SK-N-SH treated with all-trans-retinoic acid at 6 μM for 48 hours (cell line): Measurements from ENCODE around the gene AHI1.
"Not testable (repeated sequence)": the region's sequence is repeated elsewhere in the genome, so short reads cannot be mapped to it uniquely, and the experiment has no call there.

Experiments
- ATAC-seq: fragments of 200-7000 bp; cut with Tn5 transposase; 3 replicates; pipeline ENCODE4 v1.9.1; 2020; ENCODE audit warnings: mild to moderate bottlenecking, moderate library complexity
- ARNTL ChIP-seq: fragments of 450-650 bp; formaldehyde crosslinking; IDR thresholded peaks from 2 replicates; pipeline ENCODE4 v1.5.0; 2020; ENCODE audit warnings: low read depth, mild to moderate bottlenecking, moderate library complexity, borderline replicate concordance
- BACH2 ChIP-seq: fragments of 250-450 bp; sonication (Bioruptor Pico); IDR thresholded peaks from 2 replicates; pipeline ENCODE4 v1.9.0; 2021; ENCODE audit warnings: mild to moderate bottlenecking, borderline replicate concordance
- CREB5 ChIP-seq: fragments of 250-450 bp; sonication (Bioruptor Pico); IDR thresholded peaks from 2 replicates; pipeline ENCODE4 v1.5.1; 2020; ENCODE audit warnings: low read depth, mild to moderate bottlenecking, moderate library complexity
- CSDC2 ChIP-seq: fragments of 250-450 bp; sonication (Bioruptor Pico); IDR thresholded peaks from 2 replicates; pipeline ENCODE4 v1.5.0; 2020; ENCODE audit warnings: mild to moderate bottlenecking, moderate library complexity
- CSRNP3 ChIP-seq: fragments of 250-450 bp; sonication (Bioruptor Pico); IDR thresholded peaks from 2 replicates; pipeline ENCODE4 v1.5.1; 2021; ENCODE audit warnings: mild to moderate bottlenecking, moderate library complexity
- ISL1 ChIP-seq: fragments of 250-450 bp; sonication (Bioruptor Pico); IDR thresholded peaks from 2 replicates; pipeline ENCODE4 v2.1.2; 2022; ENCODE audit warnings: mild to moderate bottlenecking, moderate library complexity
- PATZ1 ChIP-seq: fragments of 250-450 bp; sonication (Bioruptor Pico); IDR thresholded peaks from 2 replicates; pipeline ENCODE4 v1.8.0; 2020; ENCODE audit warnings: mild to moderate bottlenecking, moderate library complexity, borderline replicate concordance
- POU6F1 ChIP-seq: fragments of 250-450 bp; sonication (Bioruptor Pico); IDR thresholded peaks from 2 replicates; pipeline ENCODE4 v1.8.0; 2021; ENCODE audit warnings: low read depth, mild to moderate bottlenecking, moderate library complexity, borderline replicate concordance
- PPARA ChIP-seq: fragments of 250-450 bp; sonication (Bioruptor Pico); IDR thresholded peaks from 2 replicates; pipeline ENCODE4 v1.5.0; 2020; ENCODE audit warnings: mild to moderate bottlenecking, borderline replicate concordance
- RARB ChIP-seq: fragments of 250-450 bp; sonication (Bioruptor Pico); IDR thresholded peaks from 2 replicates; pipeline ENCODE4 v1.8.0; 2021; ENCODE audit warnings: mild to moderate bottlenecking, moderate library complexity
- SNAI2 ChIP-seq: fragments of 250-450 bp; sonication (Bioruptor Pico); IDR thresholded peaks from 2 replicates; pipeline ENCODE4 v1.5.0; 2020; ENCODE audit warnings: mild to moderate bottlenecking, moderate library complexity
- TCF4 ChIP-seq: fragments of 250-450 bp; sonication (Bioruptor Pico); IDR thresholded peaks from 2 replicates; pipeline ENCODE4 v1.8.0; 2021; ENCODE audit warnings: mild to moderate bottlenecking, moderate library complexity, borderline replicate concordance
- TOX ChIP-seq: fragments of 250-450 bp; sonication (Bioruptor Pico); IDR thresholded peaks from 2 replicates; pipeline ENCODE4 v1.8.0; 2021; ENCODE audit warnings: mild to moderate bottlenecking, moderate library complexity, borderline replicate concordance
- TSHZ2 ChIP-seq: fragments of 250-450 bp; sonication (Bioruptor Pico); IDR thresholded peaks from 2 replicates; pipeline ENCODE4 v1.5.0; 2020; ENCODE audit warnings: mild to moderate bottlenecking, moderate library complexity
- ZC3H10 ChIP-seq: fragments of 250-450 bp; sonication (Bioruptor Pico); IDR thresholded peaks from 2 replicates; pipeline ENCODE4 v1.5.1; 2021; ENCODE audit warnings: mild to moderate bottlenecking, moderate library complexity
- ZFP3 ChIP-seq: fragments of 250-450 bp; sonication (Bioruptor Pico); IDR thresholded peaks from 2 replicates; pipeline ENCODE4 v1.5.0; 2020; ENCODE audit warnings: mild to moderate bottlenecking, moderate library complexity
- ZFP30 ChIP-seq: fragments of 450-650 bp; formaldehyde crosslinking; IDR thresholded peaks from 2 replicates; pipeline ENCODE4 v1.5.0; 2022; ENCODE audit warnings: mild to moderate bottlenecking, moderate library complexity
- ZNF565 ChIP-seq: fragments of 450-650 bp; formaldehyde crosslinking; conservative IDR thresholded peaks from 2 replicates; pipeline ENCODE4 v1.5.0; 2020; ENCODE audit warnings: low read depth, mild to moderate bottlenecking, moderate library complexity
- ZNF8 ChIP-seq: fragments of 450-650 bp; formaldehyde crosslinking; IDR thresholded peaks from 2 replicates; pipeline ENCODE4 v1.5.0; 2020; ENCODE audit warnings: mild to moderate bottlenecking, moderate library complexity

The AHI1 gene

GRCh38 chr6:135490381-135490780 lies 7.2 kb downstream of the AHI1 start (continued):
- no peak for TF ChIP-seq CREB5 (CRISPR knock-in tag)
- no peak for TF ChIP-seq POU6F1 (CRISPR knock-in tag)

- ATAC-seq = peak; percentile 70
- TF ChIP-seq POU6F1 (CRISPR knock-in tag) = no peak
- TF ChIP-seq ZC3H10 (CRISPR knock-in tag) = 0 out of 2 replicates have a peak, but pooled peaks have one; percentile 29
- TF ChIP-seq, all 23 proteins: peak for 1
Measured at GRCh38 chr6:135488023-135488422, 9.5 kb downstream of the AHI1 start.

- ATAC-seq = not testable (repeated sequence)
Measured at GRCh38 chr6:135483903-135484302, 13.6 kb downstream of the AHI1 start.

GRCh38 chr6:135481783-135482369 lies 15.7 kb downstream of the AHI1 start:
- no peak for ATAC-seq
- TF ChIP-seq ISL1 (CRISPR knock-in tag) (no peak), ZNF8 (CRISPR knock-in tag) (no peak), SNAI2 (CRISPR knock-in tag) (no peak), ZFP30 (CRISPR knock-in tag) (0 out of 2 replicates have a peak, but pooled peaks have one; percentile 13), TOX (CRISPR knock-in tag) (no peak)

- no peak for ATAC-seq
- TF ChIP-seq ZNF565 (CRISPR knock-in tag) (no peak), TCF4 (CRISPR knock-in tag) (no peak), SNAI2 (CRISPR knock-in tag) (no peak), POU6F1 (CRISPR knock-in tag) (no peak), ARNTL (CRISPR knock-in tag) (no peak), TSHZ2 (CRISPR knock-in tag) (no peak), PATZ1 (no peak), ZFP30 (CRISPR knock-in tag) (no peak), CSRNP3 (CRISPR knock-in tag) (no peak), RARB (CRISPR knock-in tag) (no peak), PPARA (CRISPR knock-in tag) (no peak), CSDC2 (CRISPR knock-in tag) (no peak), ZNF8 (CRISPR knock-in tag) (no peak), BACH2 (no peak), TOX (CRISPR knock-in tag) (no peak), ZFP3 (CRISPR knock-in tag) (no peak), CREB5 (CRISPR knock-in tag) (no peak)
Measured at GRCh38 chr6:135479601-135480000, 17.9 kb downstream of the AHI1 start.
